ENCODE measurements around the gene CYP11A1. TPM values are rescaled to one million over a fixed set of nuclear protein-coding genes. Genes with fewer than 3 reads are reported as not detected.

CYP11A1 gene
- polyA plus RNA-seq, 2 of the 4 experiments (the other 2 are of a cell fraction), result 0.06 TPM; not detected in 1

DNA sequence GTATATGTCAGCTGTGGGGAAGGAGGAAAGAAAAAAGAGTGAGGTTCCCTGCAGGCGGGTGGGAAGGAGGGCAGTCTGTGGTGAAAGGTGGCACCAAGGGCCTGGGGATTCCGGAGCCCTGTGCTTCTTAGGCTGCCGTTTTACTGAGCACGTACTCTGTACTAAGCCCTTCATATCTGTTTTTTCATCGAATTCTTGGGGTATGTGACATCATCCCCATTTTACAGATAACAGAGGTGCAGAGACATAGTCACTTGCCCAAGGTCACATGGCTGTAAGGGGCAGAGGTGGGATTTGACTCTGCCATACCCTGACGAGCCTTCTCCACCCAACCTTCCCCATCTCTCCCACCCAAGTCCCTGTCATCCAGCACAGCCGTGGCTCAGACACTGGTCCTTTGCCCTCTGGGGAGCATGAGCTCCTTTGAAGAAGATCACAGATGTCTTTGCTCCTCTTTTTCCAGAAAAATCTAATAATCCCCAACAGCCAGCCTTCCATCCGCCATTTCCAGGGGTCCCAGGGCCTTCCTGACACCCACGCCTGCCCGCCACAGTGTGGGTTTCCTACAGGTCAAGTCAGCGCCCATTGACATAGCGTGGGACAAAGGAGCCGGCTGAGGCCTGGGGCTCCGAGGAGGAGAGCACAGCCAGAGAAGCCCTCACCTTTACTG is 24.2 kb downstream of the CYP11A1 start:
- no peak for TF ChIP-seq SREBF2 (IDR thresholded peaks at IDR 0.05)
- TF ChIP-seq NFE2L2 (conservative IDR thresholded peaks at IDR 0.05; ENCODE audit: low read length), result no peak
- TF ChIP-seq ESRRA (IDR thresholded peaks at IDR 0.05; ENCODE audit: borderline replicate concordance, low read length), result no peak
- TF ChIP-seq EP300 (IDR thresholded peaks at IDR 0.05), result no peak
- TF ChIP-seq CBX8 (IDR thresholded peaks at IDR 0.05), result no peak
- no peak for TF ChIP-seq CHD2 (IDR thresholded peaks at IDR 0.05; ENCODE audit: low read length, partially characterized antibody)
- no peak for TF ChIP-seq GATA3 (IDR thresholded peaks at IDR 0.05; ENCODE audit: borderline replicate concordance)
- no peak for TF ChIP-seq RARB (CRISPR knock-in tag; IDR thresholded peaks at IDR 0.05)
- no peaks in the 10 kb centered on the region for H3K9me3 ChIP-seq

DNA sequence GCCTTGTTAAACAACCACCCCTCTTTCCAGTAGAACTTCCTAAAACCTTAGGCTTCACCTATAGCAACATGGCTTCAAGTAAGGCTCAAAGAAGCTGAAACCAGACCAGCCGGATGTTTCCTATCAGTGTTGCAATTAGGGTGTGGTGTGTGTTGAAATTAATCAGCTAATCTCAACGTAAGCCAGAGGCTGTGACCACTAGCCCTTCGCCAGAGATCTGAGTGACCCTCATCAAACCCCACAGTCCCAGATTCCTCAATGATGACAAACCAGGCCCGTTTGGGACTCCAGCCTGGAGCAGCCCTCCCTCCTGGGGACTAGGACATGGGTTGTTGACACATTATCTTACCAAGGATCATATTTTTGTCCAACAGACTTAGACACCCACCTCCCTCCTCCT is 27.3 kb downstream of the CYP11A1 start:
- Histone ChIP-seq H3K4me1 (no peaks in the 10 kb centered on the region), H3K4me2 (no peak overlapping the region), H3K27ac (no peak overlapping the region), H3K9me3 (no peaks in the 10 kb centered on the region), H3K4me3 (no peak overlapping the region)
- ChIA-PET CTCF (interaction anchor here (0.8 to 1.8 kb wide), 3 partner anchors 10 to 18 kb away, joined by 3 to 4 read pairs (median 3); no protein-coding TSS in a partner anchor), POLR2A (no interaction called here)
- ATAC-seq, result no peak
- WGBS (ENCODE audit: missing lambda C conversion rate), result 51% methylated on average over 2 of the region's 4 CpGs
- no peak for TF ChIP-seq ESRRA (IDR thresholded peaks at IDR 0.05; ENCODE audit: borderline replicate concordance, low read length)
- TF ChIP-seq, protein P1, sequence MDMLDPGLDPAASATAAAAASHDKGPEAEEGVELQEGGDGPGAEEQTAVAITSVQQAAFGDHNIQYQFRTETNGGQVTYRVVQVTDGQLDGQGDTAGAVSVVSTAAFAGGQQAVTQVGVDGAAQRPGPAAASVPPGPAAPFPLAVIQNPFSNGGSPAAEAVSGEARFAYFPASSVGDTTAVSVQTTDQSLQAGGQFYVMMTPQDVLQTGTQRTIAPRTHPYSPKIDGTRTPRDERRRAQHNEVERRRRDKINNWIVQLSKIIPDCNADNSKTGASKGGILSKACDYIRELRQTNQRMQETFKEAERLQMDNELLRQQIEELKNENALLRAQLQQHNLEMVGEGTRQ (IDR thresholded peaks at IDR 0.05), result no peak
- TF ChIP-seq FOSB (CRISPR knock-in tag; IDR thresholded peaks at IDR 0.05), result no peak
- no peak for TF ChIP-seq POLR2A (IDR thresholded peaks at IDR 0.05; ENCODE audit: low read length)
- no peak for TF ChIP-seq KDM1A (IDR thresholded peaks at IDR 0.05; ENCODE audit: low read depth)
- TF ChIP-seq, protein P2, sequence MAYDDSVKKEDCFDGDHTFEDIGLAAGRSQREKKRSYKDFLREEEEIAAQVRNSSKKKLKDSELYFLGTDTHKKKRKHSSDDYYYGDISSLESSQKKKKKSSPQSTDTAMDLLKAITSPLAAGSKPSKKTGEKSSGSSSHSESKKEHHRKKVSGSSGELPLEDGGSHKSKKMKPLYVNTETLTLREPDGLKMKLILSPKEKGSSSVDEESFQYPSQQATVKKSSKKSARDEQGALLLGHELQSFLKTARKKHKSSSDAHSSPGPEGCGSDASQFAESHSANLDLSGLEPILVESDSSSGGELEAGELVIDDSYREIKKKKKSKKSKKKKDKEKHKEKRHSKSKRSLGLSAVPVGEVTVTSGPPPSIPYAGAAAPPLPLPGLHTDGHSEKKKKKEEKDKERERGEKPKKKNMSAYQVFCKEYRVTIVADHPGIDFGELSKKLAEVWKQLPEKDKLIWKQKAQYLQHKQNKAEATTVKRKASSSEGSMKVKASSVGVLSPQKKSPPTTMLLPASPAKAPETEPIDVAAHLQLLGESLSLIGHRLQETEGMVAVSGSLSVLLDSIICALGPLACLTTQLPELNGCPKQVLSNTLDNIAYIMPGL (CRISPR knock-in tag; IDR thresholded peaks at IDR 0.05; ENCODE audit: borderline replicate concordance), result no peak
- TF ChIP-seq CHD2 (IDR thresholded peaks at IDR 0.05; ENCODE audit: low read length, partially characterized antibody), result no peak
- TF ChIP-seq RCOR1 (IDR thresholded peaks at IDR 0.05; ENCODE audit: low read depth, low read length), result no peak
- no peak for TF ChIP-seq HOXB5 (CRISPR knock-in tag; IDR thresholded peaks at IDR 0.05)
- TF ChIP-seq MYC (IDR thresholded peaks at IDR 0.05; ENCODE audit: borderline replicate concordance, low read length), result no peak
- TF ChIP-seq BHLHE40 (IDR thresholded peaks at IDR 0.05; ENCODE audit: low read depth, low read length), result no peak
- no peak for TF ChIP-seq RARB (CRISPR knock-in tag; IDR thresholded peaks at IDR 0.05)
- no peak for TF ChIP-seq KDM5A (IDR thresholded peaks at IDR 0.05)
- no peak for TF ChIP-seq GATA3 (IDR thresholded peaks at IDR 0.05; ENCODE audit: borderline replicate concordance)
- TF ChIP-seq JUN (IDR thresholded peaks at IDR 0.05), result no peak
- no peak for TF ChIP-seq PHF8 (IDR thresholded peaks at IDR 0.05; ENCODE audit: borderline replicate concordance, low read depth)
- TF ChIP-seq CEBPB (IDR thresholded peaks at IDR 0.05), result no peak
- FAIRE-seq, result no peak
- no peak for DNase-seq (ENCODE audit: low read depth in 1 of 2, low spot score in 1 of 2)

More for the DNA sequence above, 24.2 kb downstream of the CYP11A1 start:
- no peak overlapping the region for H3K4me2 ChIP-seq
- no peak overlapping the region for H3K27ac ChIP-seq
- ATAC-seq (no peak), FAIRE-seq (no peak), DNase-seq (ENCODE audit: low read depth in 1 of 2, low spot score in 1 of 2) (no peak)
- no peak overlapping the region for H3K4me3 ChIP-seq
- POLR2A ChIA-PET, result no interaction called here
- CTCF ChIA-PET, result no interaction called here
- no peaks in the 10 kb centered on the region for H3K4me1 ChIP-seq
- WGBS (ENCODE audit: missing lambda C conversion rate), result 64% methylated on average over 11 of the region's 14 CpGs

DNA sequence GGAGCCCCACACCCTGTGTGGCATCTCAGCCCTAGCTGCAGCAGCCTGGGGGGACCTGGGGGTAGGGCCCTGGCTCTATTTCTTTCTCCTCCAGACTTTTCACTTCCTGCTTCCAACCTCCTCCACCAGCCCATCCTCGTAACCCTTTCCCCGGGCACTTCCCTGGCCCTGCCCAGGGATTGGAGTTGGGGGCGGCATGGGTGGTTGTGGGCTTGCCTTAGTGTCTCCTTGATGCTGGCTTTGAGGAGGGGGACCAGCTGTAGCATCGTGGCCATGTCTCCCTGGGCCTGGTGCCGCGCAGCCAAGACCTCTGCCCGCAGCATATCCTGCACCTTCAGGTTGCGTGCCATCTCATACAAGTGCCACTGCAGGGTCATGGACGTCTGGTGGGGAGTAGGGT is 28.1 kb downstream of the CYP11A1 start:
- ChIA-PET CTCF (interaction anchor here (0.8 to 1.6 kb wide), 2 partner anchors 9 to 17 kb away, joined by 3 to 5 read pairs; no protein-coding TSS in a partner anchor), POLR2A (no interaction called here)
- H3K4me3 ChIP-seq, result no peak overlapping the region
- no peak overlapping the region for H3K4me2 ChIP-seq
- ATAC-seq, result no peak
- DNase-seq (ENCODE audit: low read depth in 1 of 2, low spot score in 1 of 2), result no peak
- H3K9me3 ChIP-seq, result no peaks in the 10 kb centered on the region
- WGBS (ENCODE audit: missing lambda C conversion rate), result 92% methylated on average over 4 of the region's 9 CpGs
- no peak overlapping the region for H3K27ac ChIP-seq
- FAIRE-seq, result no peak
- no peaks in the 10 kb centered on the region for H3K4me1 ChIP-seq
- TF ChIP-seq CHD2 (IDR thresholded peaks at IDR 0.05; ENCODE audit: low read length, partially characterized antibody), result no peak
- TF ChIP-seq HOXB5 (CRISPR knock-in tag; IDR thresholded peaks at IDR 0.05), result no peak
- no peak for TF ChIP-seq JUN (IDR thresholded peaks at IDR 0.05)
- TF ChIP-seq KDM1A (IDR thresholded peaks at IDR 0.05; ENCODE audit: low read depth), result no peak
- TF ChIP-seq RAD21 (conservative IDR thresholded peaks at IDR 0.05 in 1 of 2, IDR thresholded peaks at IDR 0.05 in 1 of 2), result no peak
- no peak for TF ChIP-seq SMC3 (IDR thresholded peaks at IDR 0.05)
- no peak for TF ChIP-seq ZC3H11A (IDR thresholded peaks at IDR 0.05)
- no peak for TF ChIP-seq TP53 (CRISPR knock-in tag; IDR thresholded peaks at IDR 0.05)
- no peak for TF ChIP-seq RFX5 (IDR thresholded peaks at IDR 0.05)
- no peak for TF ChIP-seq GATA3 (IDR thresholded peaks at IDR 0.05; ENCODE audit: borderline replicate concordance)
- TF ChIP-seq NFE2L2 (conservative IDR thresholded peaks at IDR 0.05; ENCODE audit: low read length), result no peak
- no peak for TF ChIP-seq MAFK (IDR thresholded peaks at IDR 0.05; ENCODE audit: partially characterized antibody)
- no peak for TF ChIP-seq MYC (IDR thresholded peaks at IDR 0.05; ENCODE audit: borderline replicate concordance, low read length)
